ENCODE results near the gene IL2RG. TPM values are rescaled to one million over a fixed set of nuclear protein-coding genes. Genes with fewer than 3 reads are reported as not detected.

IL2RG gene
- total and polyA plus RNA-seq, 10 of the 15 experiments (the other 5 are each of a cell fraction or from before 2014, with no cell fraction given), result 63.9 to 686 (median 183) TPM

- TF ChIP-seq, protein P1, sequence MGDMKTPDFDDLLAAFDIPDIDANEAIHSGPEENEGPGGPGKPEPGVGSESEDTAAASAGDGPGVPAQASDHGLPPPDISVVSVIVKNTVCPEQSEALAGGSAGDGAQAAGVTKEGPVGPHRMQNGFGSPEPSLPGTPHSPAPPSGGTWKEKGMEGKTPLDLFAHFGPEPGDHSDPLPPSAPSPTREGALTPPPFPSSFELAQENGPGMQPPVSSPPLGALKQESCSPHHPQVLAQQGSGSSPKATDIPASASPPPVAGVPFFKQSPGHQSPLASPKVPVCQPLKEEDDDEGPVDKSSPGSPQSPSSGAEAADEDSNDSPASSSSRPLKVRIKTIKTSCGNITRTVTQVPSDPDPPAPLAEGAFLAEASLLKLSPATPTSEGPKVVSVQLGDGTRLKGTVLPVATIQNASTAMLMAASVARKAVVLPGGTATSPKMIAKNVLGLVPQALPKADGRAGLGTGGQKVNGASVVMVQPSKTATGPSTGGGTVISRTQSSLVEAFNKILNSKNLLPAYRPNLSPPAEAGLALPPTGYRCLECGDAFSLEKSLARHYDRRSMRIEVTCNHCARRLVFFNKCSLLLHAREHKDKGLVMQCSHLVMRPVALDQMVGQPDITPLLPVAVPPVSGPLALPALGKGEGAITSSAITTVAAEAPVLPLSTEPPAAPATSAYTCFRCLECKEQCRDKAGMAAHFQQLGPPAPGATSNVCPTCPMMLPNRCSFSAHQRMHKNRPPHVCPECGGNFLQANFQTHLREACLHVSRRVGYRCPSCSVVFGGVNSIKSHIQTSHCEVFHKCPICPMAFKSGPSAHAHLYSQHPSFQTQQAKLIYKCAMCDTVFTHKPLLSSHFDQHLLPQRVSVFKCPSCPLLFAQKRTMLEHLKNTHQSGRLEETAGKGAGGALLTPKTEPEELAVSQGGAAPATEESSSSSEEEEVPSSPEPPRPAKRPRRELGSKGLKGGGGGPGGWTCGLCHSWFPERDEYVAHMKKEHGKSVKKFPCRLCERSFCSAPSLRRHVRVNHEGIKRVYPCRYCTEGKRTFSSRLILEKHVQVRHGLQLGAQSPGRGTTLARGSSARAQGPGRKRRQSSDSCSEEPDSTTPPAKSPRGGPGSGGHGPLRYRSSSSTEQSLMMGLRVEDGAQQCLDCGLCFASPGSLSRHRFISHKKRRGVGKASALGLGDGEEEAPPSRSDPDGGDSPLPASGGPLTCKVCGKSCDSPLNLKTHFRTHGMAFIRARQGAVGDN (IDR thresholded peaks at IDR 0.05), result peak; percentile 45
- no peak for TF ChIP-seq MEF2A (IDR thresholded peaks at IDR 0.05; ENCODE audit: insufficient read depth, low read depth, low read length)
- TF ChIP-seq TARDBP (IDR thresholded peaks at IDR 0.05; ENCODE audit: borderline replicate concordance), result no peak
- no peak for TF ChIP-seq ZBED1 (IDR thresholded peaks at IDR 0.05; ENCODE audit: borderline replicate concordance)
- peak; percentile 59; the same call in 1 of the 2 replicates for TF ChIP-seq PML (IDR thresholded peaks at IDR 0.05; ENCODE audit: low read length)
- TF ChIP-seq ESRRA (IDR thresholded peaks at IDR 0.05; ENCODE audit: low read length), result peak; percentile 87
- no peak for TF ChIP-seq IRF5 (IDR thresholded peaks at IDR 0.05; ENCODE audit: borderline replicate concordance)
- TF ChIP-seq RAD51 (IDR thresholded peaks at IDR 0.05), result peak; percentile 59
- 0 out of 2 replicates have a peak, but pooled peaks have one; percentile 55 for TF ChIP-seq DPF2 (IDR thresholded peaks at IDR 0.05)
- TF ChIP-seq SMAD1 (IDR thresholded peaks at IDR 0.05; ENCODE audit: low read depth, partially characterized antibody), result no peak
- no peak; the same call in 1 of the 2 replicates for TF ChIP-seq GATAD2B (conservative IDR thresholded peaks at IDR 0.05; ENCODE audit: low read depth)
- TF ChIP-seq, protein P2, sequence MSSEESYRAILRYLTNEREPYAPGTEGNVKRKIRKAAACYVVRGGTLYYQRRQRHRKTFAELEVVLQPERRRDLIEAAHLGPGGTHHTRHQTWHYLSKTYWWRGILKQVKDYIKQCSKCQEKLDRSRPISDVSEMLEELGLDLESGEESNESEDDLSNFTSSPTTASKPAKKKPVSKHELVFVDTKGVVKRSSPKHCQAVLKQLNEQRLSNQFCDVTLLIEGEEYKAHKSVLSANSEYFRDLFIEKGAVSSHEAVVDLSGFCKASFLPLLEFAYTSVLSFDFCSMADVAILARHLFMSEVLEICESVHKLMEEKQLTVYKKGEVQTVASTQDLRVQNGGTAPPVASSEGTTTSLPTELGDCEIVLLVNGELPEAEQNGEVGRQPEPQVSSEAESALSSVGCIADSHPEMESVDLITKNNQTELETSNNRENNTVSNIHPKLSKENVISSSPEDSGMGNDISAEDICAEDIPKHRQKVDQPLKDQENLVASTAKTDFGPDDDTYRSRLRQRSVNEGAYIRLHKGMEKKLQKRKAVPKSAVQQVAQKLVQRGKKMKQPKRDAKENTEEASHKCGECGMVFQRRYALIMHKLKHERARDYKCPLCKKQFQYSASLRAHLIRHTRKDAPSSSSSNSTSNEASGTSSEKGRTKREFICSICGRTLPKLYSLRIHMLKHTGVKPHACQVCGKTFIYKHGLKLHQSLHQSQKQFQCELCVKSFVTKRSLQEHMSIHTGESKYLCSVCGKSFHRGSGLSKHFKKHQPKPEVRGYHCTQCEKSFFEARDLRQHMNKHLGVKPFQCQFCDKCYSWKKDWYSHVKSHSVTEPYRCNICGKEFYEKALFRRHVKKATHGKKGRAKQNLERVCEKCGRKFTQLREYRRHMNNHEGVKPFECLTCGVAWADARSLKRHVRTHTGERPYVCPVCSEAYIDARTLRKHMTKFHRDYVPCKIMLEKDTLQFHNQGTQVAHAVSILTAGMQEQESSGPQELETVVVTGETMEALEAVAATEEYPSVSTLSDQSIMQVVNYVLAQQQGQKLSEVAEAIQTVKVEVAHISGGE (CRISPR knock-in tag; IDR thresholded peaks at IDR 0.05), result no peak
- 0 out of 2 replicates have a peak, but pooled peaks have one; percentile 50 for TF ChIP-seq SMARCA5 (IDR thresholded peaks at IDR 0.05)
- TF ChIP-seq MXI1 (IDR thresholded peaks at IDR 0.05; ENCODE audit: low read depth, low read length), result peak; percentile 34; the same call in 1 of the 2 replicates
- TF ChIP-seq, protein P3, sequence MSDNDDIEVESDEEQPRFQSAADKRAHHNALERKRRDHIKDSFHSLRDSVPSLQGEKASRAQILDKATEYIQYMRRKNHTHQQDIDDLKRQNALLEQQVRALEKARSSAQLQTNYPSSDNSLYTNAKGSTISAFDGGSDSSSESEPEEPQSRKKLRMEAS (IDR thresholded peaks at IDR 0.05; ENCODE audit: low read depth, low read length), result no peak
- TF ChIP-seq, protein P4, sequence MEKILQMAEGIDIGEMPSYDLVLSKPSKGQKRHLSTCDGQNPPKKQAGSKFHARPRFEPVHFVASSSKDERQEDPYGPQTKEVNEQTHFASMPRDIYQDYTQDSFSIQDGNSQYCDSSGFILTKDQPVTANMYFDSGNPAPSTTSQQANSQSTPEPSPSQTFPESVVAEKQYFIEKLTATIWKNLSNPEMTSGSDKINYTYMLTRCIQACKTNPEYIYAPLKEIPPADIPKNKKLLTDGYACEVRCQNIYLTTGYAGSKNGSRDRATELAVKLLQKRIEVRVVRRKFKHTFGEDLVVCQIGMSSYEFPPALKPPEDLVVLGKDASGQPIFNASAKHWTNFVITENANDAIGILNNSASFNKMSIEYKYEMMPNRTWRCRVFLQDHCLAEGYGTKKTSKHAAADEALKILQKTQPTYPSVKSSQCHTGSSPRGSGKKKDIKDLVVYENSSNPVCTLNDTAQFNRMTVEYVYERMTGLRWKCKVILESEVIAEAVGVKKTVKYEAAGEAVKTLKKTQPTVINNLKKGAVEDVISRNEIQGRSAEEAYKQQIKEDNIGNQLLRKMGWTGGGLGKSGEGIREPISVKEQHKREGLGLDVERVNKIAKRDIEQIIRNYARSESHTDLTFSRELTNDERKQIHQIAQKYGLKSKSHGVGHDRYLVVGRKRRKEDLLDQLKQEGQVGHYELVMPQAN (conservative IDR thresholded peaks at IDR 0.05), result no peak; the same call in 1 of the 2 replicates
Observed at GRCh38 chrX:71068044-71068918, 43.1 kb downstream of the IL2RG start, which contains the start of gene SNX12 (continued).

All from GM12878 (cell line).